ENCODE data around the gene CTNNA3. TPM values are rescaled to one million over a fixed set of nuclear protein-coding genes. Genes with fewer than 3 reads are reported as not detected.
A peak's percentile ranks its signal among the peaks of the same experiment; 100 is the strongest.

Gene CTNNA3
- total and polyA plus RNA-seq, 4 donors: 0.16 to 2.4 (median 1.4) TPM

DNA sequence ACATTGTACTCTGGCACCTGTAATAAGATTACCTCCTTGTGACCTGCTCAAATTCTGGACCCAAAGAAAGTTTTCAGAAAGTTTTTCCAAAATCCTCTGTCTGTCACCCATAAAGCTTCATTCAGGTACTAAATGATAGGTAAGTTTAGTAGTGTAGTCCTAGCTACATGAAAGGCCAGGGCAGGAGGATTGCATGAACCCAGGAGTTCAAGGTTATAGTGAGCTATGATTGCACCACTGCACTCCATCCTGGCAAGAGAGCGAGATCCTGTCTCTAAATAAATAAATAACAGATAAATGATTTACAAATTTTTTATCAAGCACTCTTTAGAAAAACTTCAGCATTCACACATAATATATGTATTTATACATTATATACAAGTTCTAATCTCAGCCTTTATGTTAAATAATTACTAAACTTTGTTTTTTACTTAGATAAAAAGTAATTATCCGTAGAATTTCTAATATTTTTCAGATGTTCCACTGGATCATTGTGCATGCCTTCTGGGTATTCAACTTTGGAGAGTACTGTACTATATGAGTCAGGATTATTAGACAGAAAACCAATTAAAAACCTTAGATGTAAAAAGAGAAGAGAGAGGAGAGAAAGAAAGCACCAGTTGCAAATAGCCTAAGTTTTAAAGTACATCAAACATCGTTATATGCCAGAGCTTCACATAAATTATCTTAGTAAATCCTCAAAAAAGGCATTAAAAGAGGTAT is 407.1 kb downstream of the CTNNA3 start (continued):
- TF ChIP-seq, protein P1, sequence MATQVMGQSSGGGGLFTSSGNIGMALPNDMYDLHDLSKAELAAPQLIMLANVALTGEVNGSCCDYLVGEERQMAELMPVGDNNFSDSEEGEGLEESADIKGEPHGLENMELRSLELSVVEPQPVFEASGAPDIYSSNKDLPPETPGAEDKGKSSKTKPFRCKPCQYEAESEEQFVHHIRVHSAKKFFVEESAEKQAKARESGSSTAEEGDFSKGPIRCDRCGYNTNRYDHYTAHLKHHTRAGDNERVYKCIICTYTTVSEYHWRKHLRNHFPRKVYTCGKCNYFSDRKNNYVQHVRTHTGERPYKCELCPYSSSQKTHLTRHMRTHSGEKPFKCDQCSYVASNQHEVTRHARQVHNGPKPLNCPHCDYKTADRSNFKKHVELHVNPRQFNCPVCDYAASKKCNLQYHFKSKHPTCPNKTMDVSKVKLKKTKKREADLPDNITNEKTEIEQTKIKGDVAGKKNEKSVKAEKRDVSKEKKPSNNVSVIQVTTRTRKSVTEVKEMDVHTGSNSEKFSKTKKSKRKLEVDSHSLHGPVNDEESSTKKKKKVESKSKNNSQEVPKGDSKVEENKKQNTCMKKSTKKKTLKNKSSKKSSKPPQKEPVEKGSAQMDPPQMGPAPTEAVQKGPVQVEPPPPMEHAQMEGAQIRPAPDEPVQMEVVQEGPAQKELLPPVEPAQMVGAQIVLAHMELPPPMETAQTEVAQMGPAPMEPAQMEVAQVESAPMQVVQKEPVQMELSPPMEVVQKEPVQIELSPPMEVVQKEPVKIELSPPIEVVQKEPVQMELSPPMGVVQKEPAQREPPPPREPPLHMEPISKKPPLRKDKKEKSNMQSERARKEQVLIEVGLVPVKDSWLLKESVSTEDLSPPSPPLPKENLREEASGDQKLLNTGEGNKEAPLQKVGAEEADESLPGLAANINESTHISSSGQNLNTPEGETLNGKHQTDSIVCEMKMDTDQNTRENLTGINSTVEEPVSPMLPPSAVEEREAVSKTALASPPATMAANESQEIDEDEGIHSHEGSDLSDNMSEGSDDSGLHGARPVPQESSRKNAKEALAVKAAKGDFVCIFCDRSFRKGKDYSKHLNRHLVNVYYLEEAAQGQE (IDR thresholded peaks at IDR 0.05): peak; percentile 68
- TF ChIP-seq SP1 (IDR thresholded peaks at IDR 0.05) (peak; percentile 71), FOXA2 (IDR thresholded peaks at IDR 0.05) (peak; percentile 19), HNF4G (IDR thresholded peaks at IDR 0.05) (peak; percentile 58), RAD21 (IDR thresholded peaks at IDR 0.05) (peak; percentile 64 to 70), RXRA (IDR thresholded peaks at IDR 0.05) (peak; percentile 95 to 96), NR2F2 (IDR thresholded peaks at IDR 0.05) (peak; percentile 14), GABPA (IDR thresholded peaks at IDR 0.05 in 1 of 2, conservative IDR thresholded peaks at IDR 0.05 in 1 of 2) (no peak), JUND (IDR thresholded peaks at IDR 0.05) (peak; percentile 64 to 66), TAF1 (conservative IDR thresholded peaks at IDR 0.05) (no peak)

DNA sequence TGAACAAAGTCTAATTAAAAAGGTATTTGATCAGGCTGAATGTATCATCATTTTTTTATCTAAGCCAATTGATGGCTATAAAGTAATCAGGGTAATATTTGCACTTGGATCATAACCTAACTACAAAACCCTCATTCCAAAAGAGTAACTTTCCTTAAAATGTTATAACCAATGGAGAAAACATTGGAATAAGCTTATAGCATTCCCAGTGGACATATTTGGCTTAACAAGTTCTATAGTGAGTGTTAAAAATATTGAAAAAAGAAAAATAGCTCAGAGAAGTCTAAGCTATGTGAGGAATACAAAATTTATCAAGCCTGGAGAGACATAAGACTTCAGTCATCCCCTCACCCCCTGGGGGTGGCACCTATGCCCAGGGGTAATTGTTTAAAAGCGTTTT is 411.4 kb downstream of the CTNNA3 start:
- no peak overlapping the region for H3K9ac ChIP-seq (ENCODE audit: low read depth in 1 of 2, low read length in 2 of 2)
- H3K36me3 ChIP-seq (ENCODE audit: control insufficient read depth in 4 of 4, insufficient read depth in 3 of 4, low read depth in 1 of 4, low read length in 3 of 4): no peaks in the 10 kb centered on the region
- no peak overlapping the region for H3K27ac ChIP-seq (ENCODE audit: low read depth in 1 of 2, low read length in 2 of 2)
- H3K4me1 ChIP-seq (ENCODE audit: control insufficient read depth in 4 of 4, insufficient read depth in 4 of 4, low read length in 3 of 4): peaks cover 2 to 14% (median 5%) of the 10 kb centered on the region in 4 donors
- no peak overlapping the region for H3K4me3 ChIP-seq (ENCODE audit: low read depth in 1 of 3, low read length in 3 of 3)
- TF ChIP-seq RAD21 (IDR thresholded peaks at IDR 0.05) (peak; percentile 60 to 67), HNF4G (IDR thresholded peaks at IDR 0.05) (no peak)
- H3K9me3 ChIP-seq (ENCODE audit: control insufficient read depth in 4 of 4, low read length in 3 of 4): no peaks in the 10 kb centered on the region
- WGBS: 75% methylated on average over 1 of the region's 1 CpG
- no peaks in the 10 kb centered on the region for H3K27me3 ChIP-seq (ENCODE audit: control insufficient read depth in 4 of 4, insufficient read depth in 4 of 4, low read length in 3 of 4)
- no peak for DNase-seq (ENCODE audit: low spot score)

DNA sequence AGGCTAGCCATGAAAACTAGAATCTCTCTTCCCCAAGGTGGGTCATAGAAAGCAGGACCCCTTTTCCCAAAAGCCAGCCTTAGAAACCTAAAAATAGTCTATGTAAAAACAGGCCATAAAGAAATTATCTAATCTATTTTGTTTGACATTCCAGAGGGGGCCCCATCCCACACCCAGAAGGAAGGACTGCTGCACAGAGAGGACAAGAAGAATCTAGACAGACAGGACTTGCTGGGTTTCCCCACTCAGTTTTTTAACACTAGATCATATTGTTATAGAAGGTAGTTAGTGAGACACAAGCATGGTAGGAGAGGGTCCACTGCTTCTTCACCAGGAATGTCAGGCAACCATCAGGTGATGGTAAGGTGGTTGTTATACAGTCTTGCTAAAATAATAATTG is 413.1 kb downstream of the CTNNA3 start:
- no peaks in the 10 kb centered on the region for H3K27me3 ChIP-seq (ENCODE audit: control insufficient read depth in 4 of 4, insufficient read depth in 4 of 4, low read length in 3 of 4)
- no peaks in the 10 kb centered on the region for H3K36me3 ChIP-seq (ENCODE audit: control insufficient read depth in 4 of 4, insufficient read depth in 3 of 4, low read depth in 1 of 4, low read length in 3 of 4)
- TF ChIP-seq HNF4G (IDR thresholded peaks at IDR 0.05) (no peak), GABPA (IDR thresholded peaks at IDR 0.05 in 1 of 2, conservative IDR thresholded peaks at IDR 0.05 in 1 of 2) (no peak), EGR1 (IDR thresholded peaks at IDR 0.05; ENCODE audit: low read depth in 2 of 2) (no peak), FOXA2 (IDR thresholded peaks at IDR 0.05) (no peak)
- TF ChIP-seq, protein P1 (IDR thresholded peaks at IDR 0.05): no peak
- TF ChIP-seq, protein P2, sequence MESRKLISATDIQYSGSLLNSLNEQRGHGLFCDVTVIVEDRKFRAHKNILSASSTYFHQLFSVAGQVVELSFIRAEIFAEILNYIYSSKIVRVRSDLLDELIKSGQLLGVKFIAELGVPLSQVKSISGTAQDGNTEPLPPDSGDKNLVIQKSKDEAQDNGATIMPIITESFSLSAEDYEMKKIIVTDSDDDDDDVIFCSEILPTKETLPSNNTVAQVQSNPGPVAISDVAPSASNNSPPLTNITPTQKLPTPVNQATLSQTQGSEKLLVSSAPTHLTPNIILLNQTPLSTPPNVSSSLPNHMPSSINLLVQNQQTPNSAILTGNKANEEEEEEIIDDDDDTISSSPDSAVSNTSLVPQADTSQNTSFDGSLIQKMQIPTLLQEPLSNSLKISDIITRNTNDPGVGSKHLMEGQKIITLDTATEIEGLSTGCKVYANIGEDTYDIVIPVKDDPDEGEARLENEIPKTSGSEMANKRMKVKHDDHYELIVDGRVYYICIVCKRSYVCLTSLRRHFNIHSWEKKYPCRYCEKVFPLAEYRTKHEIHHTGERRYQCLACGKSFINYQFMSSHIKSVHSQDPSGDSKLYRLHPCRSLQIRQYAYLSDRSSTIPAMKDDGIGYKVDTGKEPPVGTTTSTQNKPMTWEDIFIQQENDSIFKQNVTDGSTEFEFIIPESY (IDR thresholded peaks at IDR 0.05): no peak
- no peak for DNase-seq (ENCODE audit: low spot score)
- peaks cover 0 to 6% (median under 1%) of the 10 kb centered on the region in 4 donors for H3K4me1 ChIP-seq (ENCODE audit: control insufficient read depth in 4 of 4, insufficient read depth in 4 of 4, low read length in 3 of 4)
- H3K9me3 ChIP-seq (ENCODE audit: control insufficient read depth in 4 of 4, low read length in 3 of 4): no peaks in the 10 kb centered on the region
- no peak overlapping the region for H3K4me3 ChIP-seq (ENCODE audit: low read depth in 1 of 3, low read length in 3 of 3)
- H3K27ac ChIP-seq (ENCODE audit: low read depth in 1 of 2, low read length in 2 of 2): no peak overlapping the region
- H3K9ac ChIP-seq (ENCODE audit: low read depth in 1 of 2, low read length in 2 of 2): no peak overlapping the region
